Activated CD4-positive, CD25-positive, alpha-beta regulatory T cell treated with anti-CD3 and anti-CD28 coated beads, Interleukin-2, amount 50 U/mL, for 24 hours (primary cell): ENCODE measurements around the gene NRL.
A peak's percentile ranks its signal among the peaks of the same experiment; 100 is the strongest.
"Not testable (repeated sequence)": the region's sequence is repeated elsewhere in the genome, so short reads cannot be mapped to it uniquely, and the experiment has no call there.

Source experiments
- ATAC-seq, 2 donors: fragments of 150-1000 bp; cut with Tn5 transposase; one replicate each; pipeline ENCODE4 v1.10.0; 2021; ENCODE audit warnings: mild to moderate bottlenecking in 1 of 2, moderate library complexity in 1 of 2

Gene NRL

GRCh38 chr14:24123424-24124417 lies 9.0 kb upstream of the NRL start:
- peak; percentile 64 to 76 for ATAC-seq

GRCh38 chr14:24122898-24123297 lies 8.1 kb upstream of the NRL start:
- ATAC-seq: no peak

- ATAC-seq: no peak
Observed at GRCh38 chr14:24122416-24122815, 7.7 kb upstream of the NRL start.

GRCh38 chr14:24121210-24121609 lies 6.5 kb upstream of the NRL start:
- no peak for ATAC-seq

- ATAC-seq: no peak
Observed at GRCh38 chr14:24119691-24120090, 4.9 kb upstream of the NRL start.

- ATAC-seq: no peak
Observed at GRCh38 chr14:24117179-24117578, 2.4 kb upstream of the NRL start.

GRCh38 chr14:24116128-24116814 lies 1.5 kb upstream of the NRL start:
- ATAC-seq: no peak

GRCh38 chr14:24115422-24116127 lies 826 bp upstream of the NRL start:
- ATAC-seq: no peak

- peak; percentile 22 for ATAC-seq
Observed at GRCh38 chr14:24113801-24114531, 783 bp downstream of the NRL start.

- ATAC-seq: no peak
Observed at GRCh38 chr14:24113379-24113800, 1.4 kb downstream of the NRL start.

- no peak for ATAC-seq
Observed at GRCh38 chr14:24110523-24110922, 4.2 kb downstream of the NRL start.

- no peak for ATAC-seq
Observed at GRCh38 chr14:24110060-24110459, 4.7 kb downstream of the NRL start.

GRCh38 chr14:24108336-24108874 lies 6.3 kb downstream of the NRL start:
- ATAC-seq: peak in 1 of 2 donors; percentile 15

- ATAC-seq: no peak
Observed at GRCh38 chr14:24106672-24107271, 8.0 kb downstream of the NRL start.

- ATAC-seq: not testable (repeated sequence)
Observed at GRCh38 chr14:24105609-24106239, 9.0 kb downstream of the NRL start.

- ATAC-seq: no peak
Observed at GRCh38 chr14:24103451-24103850, 11.3 kb downstream of the NRL start.

GRCh38 chr14:24102357-24103048 lies 12.2 kb downstream of the NRL start:
- no peak for ATAC-seq

GRCh38 chr14:24100982-24101494 lies 13.7 kb downstream of the NRL start:
- ATAC-seq: no peak

- no peak for ATAC-seq
Observed at GRCh38 chr14:24100197-24100981, 14.4 kb downstream of the NRL start.
